NCI-H2196 treated with DMSO at 0.1 percent for 48 hours (cell line): ENCODE data around the gene CLDN6.

ENCODE experiments used
- DNase-seq: peaks from one replicate; lab custom pipeline; 2025; ENCODE audit not compliant: unreplicated experiment; lab: John Stamatoyannopoulos, UW

Gene CLDN6

GRCh38 chr16:2990891-2991290 lies 27.1 kb downstream of the CLDN6 start:
- no peak for DNase-seq

GRCh38 chr16:2988590-2989099 lies 29.3 kb downstream of the CLDN6 start:
- no peak for DNase-seq

- DNase-seq = no peak
These were observed 30.1 kb downstream of the CLDN6 start for GRCh38 chr16:2987833-2988232.

- DNase-seq = no peak
These were observed 30.7 kb downstream of the CLDN6 start for GRCh38 chr16:2987286-2987685.

- DNase-seq = no peak
These were observed 31.3 kb downstream of the CLDN6 start for GRCh38 chr16:2986623-2987188.

GRCh38 chr16:2985893-2986355 lies 32.1 kb downstream of the CLDN6 start:
- no peak for DNase-seq

GRCh38 chr16:2985462-2985861 lies 32.5 kb downstream of the CLDN6 start:
- no peak for DNase-seq

GRCh38 chr16:2983706-2984136 lies 34.3 kb downstream of the CLDN6 start:
- DNase-seq = peak; percentile 37

GRCh38 chr16:2982402-2982801 lies 35.6 kb downstream of the CLDN6 start:
- no peak for DNase-seq

- no peak for DNase-seq
These were observed 36.1 kb downstream of the CLDN6 start for GRCh38 chr16:2981899-2982250.

- DNase-seq = no peak
These were observed 36.6 kb downstream of the CLDN6 start for GRCh38 chr16:2981177-2981898.

GRCh38 chr16:2980227-2981176 lies 37.5 kb downstream of the CLDN6 start, which contains the start of gene PKMYT1:
Gene PKMYT1 (minus strand): TSS chr16:2980446. CDS start chr16:2979657, 789 bp downstream.
- DNase-seq = peak; percentile 87

GRCh38 chr16:2979669-2980226 lies 38.2 kb downstream of the CLDN6 start:
- no peak for DNase-seq

GRCh38 chr16:2977440-2977839 lies 40.5 kb downstream of the CLDN6 start:
- peak; percentile 69 for DNase-seq

- DNase-seq = no peak
These were observed 41.3 kb downstream of the CLDN6 start for GRCh38 chr16:2976673-2977072.

- no peak for DNase-seq
These were observed 41.8 kb downstream of the CLDN6 start for GRCh38 chr16:2976201-2976600.

- DNase-seq = no peak
These were observed 42.7 kb downstream of the CLDN6 start for GRCh38 chr16:2975161-2975795.

- DNase-seq = no peak
These were observed 43.5 kb downstream of the CLDN6 start for GRCh38 chr16:2974319-2975056.

- no peak for DNase-seq
These were observed 44.2 kb downstream of the CLDN6 start for GRCh38 chr16:2973605-2974318.
